ENCODE data around the gene ADAMTSL4.
A peak's percentile ranks its signal among the peaks of the same experiment; 100 is the strongest.

Gene ADAMTSL4

DNA sequence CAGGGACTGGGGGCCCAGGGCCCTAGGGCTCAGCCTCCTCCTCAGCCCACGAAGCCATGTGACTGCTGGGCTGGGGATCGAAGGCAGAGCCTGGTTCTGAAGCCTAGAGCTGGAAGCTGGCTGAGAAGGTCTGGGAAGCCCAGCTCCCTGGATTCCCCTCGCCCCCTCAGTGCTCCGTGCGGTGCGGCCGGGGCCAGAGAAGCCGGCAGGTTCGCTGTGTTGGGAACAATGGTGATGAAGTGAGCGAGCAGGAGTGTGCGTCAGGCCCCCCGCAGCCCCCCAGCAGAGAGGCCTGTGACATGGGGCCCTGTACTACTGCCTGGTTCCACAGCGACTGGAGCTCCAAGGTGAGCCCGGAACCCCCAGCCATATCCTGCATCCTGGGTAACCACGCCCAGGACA lies 9.1 kb downstream of the ADAMTSL4 start:
- no peak for TF ChIP-seq ZNF8 (CRISPR knock-in tag; IDR thresholded peaks at IDR 0.05)
- no peak for TF ChIP-seq GLIS3 (CRISPR knock-in tag; IDR thresholded peaks at IDR 0.05)
- no peak for TF ChIP-seq CSRNP3 (CRISPR knock-in tag; IDR thresholded peaks at IDR 0.05)
- TF ChIP-seq TCF4 (CRISPR knock-in tag; IDR thresholded peaks at IDR 0.05; ENCODE audit: borderline replicate concordance), result no peak
- no peak for ATAC-seq

DNA sequence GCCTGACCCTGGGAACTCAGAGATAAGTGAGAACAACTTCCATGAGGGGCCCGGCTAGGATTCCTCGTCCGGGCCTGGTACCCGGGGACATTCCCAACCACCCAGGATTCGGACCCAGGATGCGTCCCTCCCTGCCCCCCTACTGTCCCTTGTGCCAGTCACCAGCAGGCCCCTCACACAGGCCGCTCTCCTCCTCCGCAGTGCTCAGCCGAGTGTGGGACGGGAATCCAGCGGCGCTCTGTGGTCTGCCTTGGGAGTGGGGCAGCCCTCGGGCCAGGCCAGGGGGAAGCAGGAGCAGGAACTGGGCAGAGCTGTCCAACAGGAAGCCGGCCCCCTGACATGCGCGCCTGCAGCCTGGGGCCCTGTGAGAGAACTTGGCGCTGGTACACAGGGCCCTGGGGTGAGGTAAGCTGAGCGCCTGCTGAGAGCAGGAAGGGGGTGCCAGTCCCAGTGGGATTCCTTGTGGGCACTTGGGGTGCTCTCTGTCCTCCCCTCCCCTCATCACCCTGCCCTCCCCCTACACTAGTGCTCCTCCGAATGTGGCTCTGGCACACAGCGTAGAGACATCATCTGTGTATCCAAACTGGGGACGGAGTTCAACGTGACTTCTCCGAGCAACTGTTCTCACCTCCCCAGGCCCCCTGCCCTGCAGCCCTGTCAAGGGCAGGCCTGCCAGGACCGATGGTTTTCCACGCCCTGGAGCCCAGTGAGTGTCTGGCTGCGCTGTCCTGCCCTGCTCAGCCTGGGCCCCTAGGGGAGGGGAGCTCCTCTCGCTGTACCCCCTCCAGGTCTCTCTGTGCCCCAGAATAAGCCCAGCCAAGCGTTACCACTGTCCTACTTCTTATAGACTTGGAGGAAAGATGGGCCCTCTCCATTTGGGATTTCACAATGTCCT lies 9.8 kb downstream of the ADAMTSL4 start:
- no peak for ATAC-seq
- TF ChIP-seq ZNF565 (CRISPR knock-in tag; conservative IDR thresholded peaks at IDR 0.05; ENCODE audit: low read depth) (no peak), BACH2 (CRISPR knock-in tag; IDR thresholded peaks at IDR 0.05; ENCODE audit: borderline replicate concordance) (no peak), RARB (CRISPR knock-in tag; IDR thresholded peaks at IDR 0.05) (no peak), ZNF70 (CRISPR knock-in tag; IDR thresholded peaks at IDR 0.05) (no peak), ZNF8 (CRISPR knock-in tag; IDR thresholded peaks at IDR 0.05) (no peak), POU6F1 (CRISPR knock-in tag; IDR thresholded peaks at IDR 0.05; ENCODE audit: borderline replicate concordance, low read depth) (no peak), PPARA (CRISPR knock-in tag; IDR thresholded peaks at IDR 0.05; ENCODE audit: borderline replicate concordance) (no peak), TOX (CRISPR knock-in tag; IDR thresholded peaks at IDR 0.05; ENCODE audit: borderline replicate concordance) (no peak)

- no peak for ATAC-seq
- TF ChIP-seq TCF4 (CRISPR knock-in tag; IDR thresholded peaks at IDR 0.05; ENCODE audit: borderline replicate concordance) (no peak), ZFP30 (CRISPR knock-in tag; IDR thresholded peaks at IDR 0.05) (no peak), ZNF8 (CRISPR knock-in tag; IDR thresholded peaks at IDR 0.05) (no peak)
Measured at GRCh38 chr1:150559656-150560010, 10.4 kb downstream of the ADAMTSL4 start.

DNA sequence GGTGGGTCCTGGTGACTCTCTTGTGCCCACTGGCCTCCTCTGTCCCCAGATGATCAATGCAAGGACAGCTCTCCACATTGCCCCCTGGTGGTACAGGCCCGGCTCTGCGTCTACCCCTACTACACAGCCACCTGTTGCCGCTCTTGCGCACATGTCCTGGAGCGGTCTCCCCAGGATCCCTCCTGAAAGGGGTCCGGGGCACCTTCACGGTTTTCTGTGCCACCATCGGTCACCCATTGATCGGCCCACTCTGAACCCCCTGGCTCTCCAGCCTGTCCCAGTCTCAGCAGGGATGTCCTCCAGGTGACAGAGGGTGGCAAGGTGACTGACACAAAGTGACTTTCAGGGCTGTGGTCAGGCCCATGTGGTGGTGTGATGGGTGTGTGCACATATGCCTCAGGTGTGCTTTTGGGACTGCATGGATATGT lies 10.8 kb downstream of the ADAMTSL4 start:
- no peak for TF ChIP-seq ZNF8 (CRISPR knock-in tag; IDR thresholded peaks at IDR 0.05)
- TF ChIP-seq TOX (CRISPR knock-in tag; IDR thresholded peaks at IDR 0.05; ENCODE audit: borderline replicate concordance), result no peak
- TF ChIP-seq ISL1 (CRISPR knock-in tag; IDR thresholded peaks at IDR 0.05), result no peak
- no peak for TF ChIP-seq ESRRG (CRISPR knock-in tag; IDR thresholded peaks at IDR 0.05)
- no peak for TF ChIP-seq ZNF565 (CRISPR knock-in tag; conservative IDR thresholded peaks at IDR 0.05; ENCODE audit: low read depth)
- TF ChIP-seq ARNTL (CRISPR knock-in tag; IDR thresholded peaks at IDR 0.05; ENCODE audit: borderline replicate concordance, low read depth), result no peak
- TF ChIP-seq ZFP30 (CRISPR knock-in tag; IDR thresholded peaks at IDR 0.05), result no peak
- no peak for TF ChIP-seq ZFP3 (CRISPR knock-in tag; IDR thresholded peaks at IDR 0.05)
- no peak for TF ChIP-seq POU6F1 (CRISPR knock-in tag; IDR thresholded peaks at IDR 0.05; ENCODE audit: borderline replicate concordance, low read depth)
- TF ChIP-seq BACH2 (CRISPR knock-in tag; IDR thresholded peaks at IDR 0.05; ENCODE audit: borderline replicate concordance), result no peak
- TF ChIP-seq ZNF70 (CRISPR knock-in tag; IDR thresholded peaks at IDR 0.05), result no peak
- ATAC-seq, result peak; percentile 10

GRCh38 chr1:150560576-150561253 lies 11.5 kb downstream of the ADAMTSL4 start:
- TF ChIP-seq ZFP30 (CRISPR knock-in tag; IDR thresholded peaks at IDR 0.05), result no peak
- 0 out of 2 replicates have a peak, but pooled peaks have one; percentile 11 for TF ChIP-seq ZFP3 (CRISPR knock-in tag; IDR thresholded peaks at IDR 0.05)
- peak; percentile 58 for ATAC-seq

- peak; percentile 81 for ATAC-seq
- 0 out of 2 replicates have a peak, but pooled peaks have one; percentile 0 for TF ChIP-seq ZFP3 (CRISPR knock-in tag; IDR thresholded peaks at IDR 0.05)
- no peak for TF ChIP-seq POU6F1 (CRISPR knock-in tag; IDR thresholded peaks at IDR 0.05; ENCODE audit: borderline replicate concordance, low read depth)
- TF ChIP-seq, protein P1, sequence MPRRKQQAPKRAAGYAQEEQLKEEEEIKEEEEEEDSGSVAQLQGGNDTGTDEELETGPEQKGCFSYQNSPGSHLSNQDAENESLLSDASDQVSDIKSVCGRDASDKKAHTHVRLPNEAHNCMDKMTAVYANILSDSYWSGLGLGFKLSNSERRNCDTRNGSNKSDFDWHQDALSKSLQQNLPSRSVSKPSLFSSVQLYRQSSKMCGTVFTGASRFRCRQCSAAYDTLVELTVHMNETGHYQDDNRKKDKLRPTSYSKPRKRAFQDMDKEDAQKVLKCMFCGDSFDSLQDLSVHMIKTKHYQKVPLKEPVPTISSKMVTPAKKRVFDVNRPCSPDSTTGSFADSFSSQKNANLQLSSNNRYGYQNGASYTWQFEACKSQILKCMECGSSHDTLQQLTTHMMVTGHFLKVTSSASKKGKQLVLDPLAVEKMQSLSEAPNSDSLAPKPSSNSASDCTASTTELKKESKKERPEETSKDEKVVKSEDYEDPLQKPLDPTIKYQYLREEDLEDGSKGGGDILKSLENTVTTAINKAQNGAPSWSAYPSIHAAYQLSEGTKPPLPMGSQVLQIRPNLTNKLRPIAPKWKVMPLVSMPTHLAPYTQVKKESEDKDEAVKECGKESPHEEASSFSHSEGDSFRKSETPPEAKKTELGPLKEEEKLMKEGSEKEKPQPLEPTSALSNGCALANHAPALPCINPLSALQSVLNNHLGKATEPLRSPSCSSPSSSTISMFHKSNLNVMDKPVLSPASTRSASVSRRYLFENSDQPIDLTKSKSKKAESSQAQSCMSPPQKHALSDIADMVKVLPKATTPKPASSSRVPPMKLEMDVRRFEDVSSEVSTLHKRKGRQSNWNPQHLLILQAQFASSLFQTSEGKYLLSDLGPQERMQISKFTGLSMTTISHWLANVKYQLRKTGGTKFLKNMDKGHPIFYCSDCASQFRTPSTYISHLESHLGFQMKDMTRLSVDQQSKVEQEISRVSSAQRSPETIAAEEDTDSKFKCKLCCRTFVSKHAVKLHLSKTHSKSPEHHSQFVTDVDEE (CRISPR knock-in tag; IDR thresholded peaks at IDR 0.05), result 0 out of 2 replicates have a peak, but pooled peaks have one; percentile 6
- no peak; the same call in 1 of the 2 replicates for TF ChIP-seq TOX (CRISPR knock-in tag; IDR thresholded peaks at IDR 0.05; ENCODE audit: borderline replicate concordance)
- TF ChIP-seq ARNTL (CRISPR knock-in tag; IDR thresholded peaks at IDR 0.05; ENCODE audit: borderline replicate concordance, low read depth), result no peak
- TF ChIP-seq RARB (CRISPR knock-in tag; IDR thresholded peaks at IDR 0.05), result no peak
Measured at GRCh38 chr1:150561254-150561973, 12.2 kb downstream of the ADAMTSL4 start.

Data from SK-N-SH treated with all-trans-retinoic acid at 6 μM for 48 hours (cell line).